CD1c-positive myeloid dendritic cell (primary cell): ENCODE results near the gene NUDT14.
A peak's percentile ranks its signal among the peaks of the same experiment; 100 is the strongest.

Source experiments
- DNase-seq: peaks from one replicate; pipeline ENCODE4 v3.0.0-alpha.2; 2016; ENCODE audit errors: extremely low spot score

The NUDT14 gene

GRCh38 chr14:105176513-105176912 is 4.6 kb downstream of the NUDT14 start:
- no peak for DNase-seq

DNA sequence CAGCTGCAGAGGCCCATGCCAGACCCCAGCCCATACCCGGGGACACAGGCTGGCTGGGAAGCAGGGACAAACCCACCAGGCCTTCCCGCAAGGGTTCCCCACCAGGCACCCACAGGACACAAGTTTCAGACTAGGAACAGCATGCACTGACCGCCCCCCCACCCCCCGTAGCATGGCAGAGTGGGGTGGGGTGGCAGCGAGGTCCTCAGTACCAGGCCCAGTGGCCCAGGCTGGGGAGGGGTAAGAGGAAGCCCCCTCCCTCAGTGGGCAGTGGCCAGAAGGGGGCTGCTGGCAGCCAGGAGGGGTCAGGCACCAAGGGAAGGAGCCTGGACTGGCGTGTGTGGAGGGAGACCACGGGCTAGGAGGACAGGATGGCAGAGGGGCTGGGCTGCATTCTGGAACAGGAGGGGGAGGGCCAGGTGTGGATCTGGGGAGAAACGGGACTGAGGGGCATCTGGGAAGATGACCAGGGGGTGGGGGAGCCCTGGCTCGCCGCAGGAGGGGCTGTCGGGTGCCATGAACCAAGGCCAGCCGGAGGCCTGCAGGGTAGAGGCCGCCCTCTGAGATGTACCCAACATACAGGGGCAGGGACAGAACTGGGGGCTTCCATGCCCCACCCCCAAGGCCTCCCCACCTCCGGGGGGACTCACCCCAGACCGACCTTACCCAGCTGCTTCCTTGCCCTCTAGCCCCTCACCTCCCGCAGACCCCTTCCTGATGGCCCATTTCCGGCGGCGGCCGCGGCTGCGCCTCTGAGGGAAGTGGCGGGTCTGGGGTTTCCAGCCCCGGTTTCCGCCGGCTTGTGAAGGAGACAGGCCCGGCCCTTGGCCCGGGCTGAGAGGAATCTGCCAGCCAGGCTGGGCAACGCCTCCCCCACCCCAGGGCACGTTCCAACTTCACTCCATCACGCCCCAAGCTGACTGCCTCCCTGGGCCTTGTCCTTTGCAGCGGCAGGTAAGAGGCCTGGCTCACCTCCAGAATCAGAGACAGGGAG is 6.9 kb downstream of the NUDT14 start:
- DNase-seq = no peak

DNA sequence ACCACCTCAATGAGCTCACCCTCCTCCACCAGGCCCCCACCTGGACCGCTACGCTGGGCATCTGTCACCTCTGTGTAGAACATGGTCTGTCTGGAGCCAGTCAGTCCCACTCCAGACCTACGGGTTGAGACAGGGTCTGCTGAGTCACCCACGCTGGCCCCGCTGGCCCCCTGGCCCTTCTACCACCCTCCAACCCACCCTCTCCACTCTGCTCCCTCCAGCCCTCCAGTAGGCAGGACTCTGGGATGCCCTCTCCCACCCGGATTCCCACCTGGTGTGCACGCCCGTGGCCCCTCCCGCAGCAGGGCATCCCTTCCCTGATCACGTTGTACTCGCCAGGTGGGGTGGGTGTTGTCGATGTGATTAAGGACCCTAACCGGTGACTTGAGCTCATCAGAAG is 8.0 kb downstream of the NUDT14 start:
- DNase-seq = no peak

DNA sequence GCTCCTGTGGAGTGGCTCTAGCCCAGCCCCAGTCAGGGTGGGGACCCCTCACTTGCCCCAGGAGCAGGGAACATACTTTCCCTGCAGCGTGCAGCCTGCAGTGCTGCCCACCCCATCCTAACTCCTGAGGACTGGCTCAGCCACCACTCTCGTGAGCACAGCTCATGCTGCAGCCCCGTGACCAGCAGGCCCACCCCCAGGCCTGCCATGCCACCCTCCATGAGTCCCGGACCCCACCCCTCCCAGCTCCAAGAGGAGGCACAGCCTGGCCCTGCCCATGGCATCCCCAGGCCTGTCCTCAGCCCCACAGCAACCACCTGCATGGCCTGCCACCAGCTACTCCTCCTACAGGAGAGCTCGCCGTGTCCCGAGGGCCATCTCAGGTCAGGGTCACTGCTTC is 8.6 kb downstream of the NUDT14 start:
- DNase-seq = no peak

DNA sequence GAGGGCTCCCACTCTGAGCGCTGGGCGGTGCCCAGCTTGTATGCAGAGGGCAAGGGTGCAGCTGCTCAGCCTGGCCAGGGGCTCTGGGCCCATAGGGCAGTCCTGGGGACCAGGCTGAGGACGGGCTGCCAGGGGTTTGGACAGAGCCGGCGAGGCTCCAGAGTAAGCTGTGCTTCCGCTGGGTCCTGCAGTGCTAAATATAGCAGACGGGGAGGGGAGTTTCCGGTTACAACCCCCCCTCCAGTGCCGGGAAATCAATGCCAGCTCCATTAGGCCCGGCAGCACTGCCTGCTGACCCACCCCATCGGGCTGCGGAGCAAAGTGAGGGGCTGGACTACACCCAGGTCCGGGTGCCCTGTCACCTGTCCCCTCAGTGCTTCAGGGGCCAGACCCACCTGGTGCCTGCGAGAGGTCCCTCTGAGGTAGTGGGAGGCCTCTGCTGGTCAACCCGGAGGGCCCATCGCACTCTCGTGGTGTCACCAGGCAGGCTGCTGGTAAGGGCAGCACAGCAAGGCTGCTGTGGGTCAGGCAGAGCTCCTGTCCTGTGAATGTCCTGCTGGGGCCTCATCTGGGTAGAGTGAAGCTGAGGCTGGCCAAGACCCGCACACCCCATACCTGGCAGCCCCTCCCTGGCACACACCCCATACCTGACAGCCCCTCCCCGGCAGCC is 10.0 kb downstream of the NUDT14 start:
- DNase-seq = no peak

DNA sequence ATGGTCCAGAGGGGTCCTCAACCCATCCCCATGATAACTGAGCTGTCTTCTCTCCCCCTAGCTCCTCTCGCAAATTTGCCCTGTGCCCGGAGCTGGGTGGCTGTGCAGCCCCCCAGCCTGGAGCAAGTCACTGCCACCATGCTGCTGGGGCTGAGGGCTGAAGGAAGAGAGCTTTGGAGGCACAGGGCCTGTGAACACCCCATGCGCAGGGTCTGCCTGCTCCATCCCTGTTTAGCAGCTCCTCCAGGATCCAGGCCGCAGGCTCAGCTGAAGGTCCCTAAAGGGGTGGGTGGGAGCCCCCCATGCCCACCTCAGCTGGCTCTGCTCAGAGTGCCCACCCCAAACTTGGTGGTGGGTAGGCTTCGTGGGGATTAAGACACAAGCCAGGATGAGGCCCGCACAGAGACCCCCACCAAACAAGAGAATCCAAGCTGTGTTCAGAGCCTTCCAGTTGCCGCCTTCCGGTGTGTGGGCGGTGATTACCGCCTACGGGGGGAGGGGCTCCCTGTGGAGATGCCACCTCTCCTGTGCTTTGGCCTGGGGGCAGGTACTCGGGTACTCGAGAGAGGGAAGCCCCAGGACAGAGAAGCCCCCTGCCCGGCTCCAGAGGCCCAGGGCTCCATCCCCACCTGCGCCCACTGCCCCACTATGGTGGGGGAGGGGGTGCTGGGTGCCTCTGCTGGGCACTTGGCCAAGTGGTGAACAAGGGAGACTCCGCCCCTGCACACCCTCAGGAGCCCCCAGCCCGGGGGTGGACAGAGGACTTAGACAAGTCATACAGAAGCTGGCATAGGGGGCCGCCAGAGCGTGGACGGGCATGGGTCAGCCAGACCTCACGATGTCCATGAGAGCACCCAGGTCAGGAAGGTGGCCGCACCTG is 11.1 kb downstream of the NUDT14 start:
- no peak for DNase-seq

DNA sequence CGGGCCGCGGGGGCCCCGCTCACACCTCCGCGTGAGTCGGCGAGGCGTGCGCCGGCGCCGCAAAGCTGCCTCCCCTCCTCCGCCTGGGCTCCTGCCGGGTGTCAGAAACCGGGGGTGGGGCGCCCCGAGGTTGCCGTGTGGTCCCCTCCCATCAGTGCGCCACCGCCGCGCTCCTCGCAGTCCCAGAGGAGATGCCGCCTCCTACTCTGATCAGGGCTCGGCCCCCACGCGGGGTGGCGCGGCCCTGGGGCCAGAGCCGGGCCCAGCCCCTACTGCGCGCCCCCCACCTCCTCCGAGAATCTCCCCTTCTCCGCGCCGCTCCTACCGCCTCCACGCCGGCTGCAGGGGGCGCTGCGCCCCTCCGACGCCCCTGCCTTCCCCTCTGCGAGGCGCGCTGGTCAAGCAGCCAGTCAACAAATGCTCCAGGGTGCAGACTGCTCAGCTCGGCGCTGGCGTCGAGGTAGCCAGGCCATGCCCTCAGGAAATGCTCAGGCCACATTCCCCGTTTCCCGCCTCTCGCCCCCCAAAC is 12.1 kb downstream of the NUDT14 start:
- no peak for DNase-seq

DNA sequence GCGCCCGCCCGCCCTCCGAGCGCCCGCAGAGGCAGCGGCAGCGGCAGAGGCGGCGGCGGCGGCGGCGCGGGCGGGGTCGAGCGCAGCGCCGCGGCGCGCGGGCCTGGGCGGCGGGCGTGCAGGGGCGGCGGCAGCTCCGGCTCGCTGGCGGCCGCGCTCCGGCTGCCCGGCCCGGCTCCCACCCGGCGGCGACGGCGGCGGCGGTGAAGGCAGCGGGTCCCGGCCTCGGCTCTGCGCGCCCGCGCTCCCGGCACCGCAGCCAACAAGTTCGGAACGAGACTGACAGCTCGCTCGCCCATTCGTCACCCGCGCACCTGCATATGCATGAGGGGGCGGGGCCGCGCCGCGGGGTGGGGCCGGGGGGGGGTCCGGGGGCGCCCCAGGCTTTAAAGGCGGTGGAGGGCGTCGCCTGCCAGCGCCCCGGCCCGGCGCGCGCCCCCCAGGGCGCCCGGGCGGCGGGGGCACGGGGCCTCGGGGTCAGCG is 12.6 kb downstream of the NUDT14 start, which contains the start of gene JAG2:
TSS of gene JAG2 (minus strand) at position 281 of the 483 bp plus-strand sequence. CDS start 356 bp downstream, outside the sequence.
- DNase-seq = peak; percentile 28

GRCh38 chr14:105168093-105168420 is 13.1 kb downstream of the NUDT14 start:
- DNase-seq = no peak

DNA sequence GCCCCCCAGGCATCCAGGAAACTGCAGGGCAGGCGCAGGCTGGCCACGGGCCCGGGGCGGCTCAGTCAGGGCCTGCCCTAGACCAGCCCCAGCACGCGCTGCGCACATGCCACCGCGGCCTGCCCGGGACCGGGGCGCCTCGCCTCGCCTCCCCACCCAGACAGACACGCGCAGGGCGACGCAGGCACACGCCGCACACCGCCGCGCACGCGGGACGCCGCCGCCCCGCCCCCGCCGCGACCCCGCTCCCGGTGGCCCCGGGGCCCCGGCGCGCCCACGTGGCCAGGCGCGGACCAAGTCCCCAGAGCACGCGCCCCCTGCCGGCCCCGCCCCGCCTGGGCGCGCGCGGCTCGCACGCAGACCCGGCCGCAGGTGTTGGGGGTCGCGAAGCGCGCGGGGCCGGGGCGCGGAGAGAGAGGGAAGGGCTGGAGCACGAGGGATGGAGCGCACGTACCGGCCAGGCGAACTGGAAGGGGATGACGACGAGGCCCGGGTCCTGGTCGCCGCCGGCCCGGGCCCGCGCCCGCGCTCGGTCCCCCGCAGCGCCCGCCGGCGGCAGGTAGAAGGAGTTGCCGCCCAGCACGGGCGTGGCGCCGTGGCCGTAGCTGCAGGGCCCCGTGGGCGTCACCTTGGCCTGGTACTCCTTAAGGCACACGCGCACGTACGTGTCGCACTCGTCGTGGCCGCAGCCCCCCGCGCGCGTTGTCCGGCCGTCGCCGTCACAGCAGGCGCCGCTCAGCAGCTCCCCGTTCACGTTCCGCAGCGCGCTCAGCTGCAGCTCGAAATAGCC is 13.6 kb downstream of the NUDT14 start:
- no peak for DNase-seq

DNA sequence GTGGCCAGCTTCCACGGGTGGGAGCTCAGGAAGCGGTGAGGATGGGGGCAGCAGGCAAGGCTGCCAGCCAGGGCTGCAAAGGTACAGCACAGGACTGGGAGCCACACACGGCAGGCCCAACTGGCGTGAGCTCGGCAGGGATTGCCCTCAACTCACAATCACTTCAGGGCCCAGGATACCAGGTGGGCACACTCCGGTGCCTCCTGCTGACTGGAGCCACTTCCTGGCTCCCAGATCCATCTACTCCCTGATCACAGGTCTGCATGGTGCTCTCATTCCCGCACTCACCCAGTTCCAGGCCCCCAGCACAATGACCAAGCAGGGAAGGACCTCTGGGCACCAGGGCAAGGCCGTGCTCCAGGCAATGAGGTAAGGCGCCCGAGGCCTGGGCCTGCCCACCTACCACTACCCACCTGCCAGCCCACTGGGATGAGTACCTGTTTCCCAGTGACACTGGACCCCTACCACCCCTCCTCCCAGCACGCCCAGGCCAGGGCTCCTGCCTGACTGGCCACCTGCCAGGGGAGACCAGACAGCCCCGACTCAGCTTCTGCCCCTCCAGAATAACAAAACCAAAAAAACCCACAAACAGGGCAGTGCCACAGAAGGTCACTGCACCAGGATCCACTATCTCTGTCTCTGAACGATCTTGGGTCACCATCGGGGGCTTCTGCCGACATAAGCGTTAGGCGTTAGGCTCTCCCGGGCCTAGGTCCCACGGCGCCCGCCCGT is 14.4 kb downstream of the NUDT14 start:
- DNase-seq = no peak

DNA sequence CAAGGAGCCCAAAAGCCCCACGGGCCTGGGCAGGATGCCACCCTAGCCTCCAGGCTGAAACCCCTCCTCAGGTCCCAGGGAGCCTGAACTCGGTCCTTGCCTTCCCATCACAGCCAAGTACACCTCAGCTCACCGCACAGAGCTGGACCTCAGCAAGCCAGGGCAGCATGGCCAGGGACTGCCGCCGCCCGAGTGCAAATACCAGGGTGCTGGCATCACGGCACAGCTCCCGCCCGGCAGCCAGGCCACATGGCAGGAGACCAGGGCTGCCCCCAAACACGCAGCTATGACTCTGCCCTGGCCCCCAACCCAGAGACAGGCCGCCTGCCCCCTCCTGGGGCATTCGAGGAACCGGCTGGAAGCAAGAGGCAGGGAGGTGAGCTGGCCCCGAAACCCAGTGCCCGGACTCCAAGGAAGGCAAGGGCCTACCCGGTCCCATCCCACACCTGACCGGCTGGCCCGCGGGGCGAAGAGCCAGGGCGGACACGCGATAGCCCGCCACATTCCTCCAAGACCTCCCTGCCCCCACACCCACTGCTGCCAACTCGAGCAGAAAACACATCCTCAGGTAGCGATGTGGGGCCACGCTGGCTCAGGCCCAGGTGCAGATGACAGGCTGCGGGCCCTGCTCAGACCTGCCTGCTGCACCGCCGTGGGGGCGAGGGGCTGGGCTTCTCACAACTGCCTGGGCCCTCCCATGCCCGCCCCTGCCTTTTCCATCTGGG is 15.2 kb downstream of the NUDT14 start:
- no peak for DNase-seq

- no peak for DNase-seq
These were observed 15.9 kb downstream of the NUDT14 start for GRCh38 chr14:105165134-105165704.

GRCh38 chr14:105163040-105163742 is 17.9 kb downstream of the NUDT14 start:
- no peak for DNase-seq

DNA sequence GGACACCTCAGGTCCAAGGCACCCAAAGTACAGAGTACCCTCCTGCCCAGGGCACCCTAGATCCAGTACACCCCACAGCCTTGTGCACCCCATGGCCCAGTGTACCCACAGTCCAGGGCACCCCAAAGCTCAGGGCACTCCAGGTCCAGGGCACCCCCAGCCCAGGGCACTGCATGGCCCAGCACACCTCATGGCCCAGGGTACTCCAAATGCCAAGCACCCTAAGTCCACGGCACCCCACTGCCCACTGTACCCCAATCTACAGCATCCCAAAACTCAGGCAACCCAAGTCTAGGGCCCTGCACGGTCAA is 18.5 kb downstream of the NUDT14 start:
- no peak for DNase-seq

DNA sequence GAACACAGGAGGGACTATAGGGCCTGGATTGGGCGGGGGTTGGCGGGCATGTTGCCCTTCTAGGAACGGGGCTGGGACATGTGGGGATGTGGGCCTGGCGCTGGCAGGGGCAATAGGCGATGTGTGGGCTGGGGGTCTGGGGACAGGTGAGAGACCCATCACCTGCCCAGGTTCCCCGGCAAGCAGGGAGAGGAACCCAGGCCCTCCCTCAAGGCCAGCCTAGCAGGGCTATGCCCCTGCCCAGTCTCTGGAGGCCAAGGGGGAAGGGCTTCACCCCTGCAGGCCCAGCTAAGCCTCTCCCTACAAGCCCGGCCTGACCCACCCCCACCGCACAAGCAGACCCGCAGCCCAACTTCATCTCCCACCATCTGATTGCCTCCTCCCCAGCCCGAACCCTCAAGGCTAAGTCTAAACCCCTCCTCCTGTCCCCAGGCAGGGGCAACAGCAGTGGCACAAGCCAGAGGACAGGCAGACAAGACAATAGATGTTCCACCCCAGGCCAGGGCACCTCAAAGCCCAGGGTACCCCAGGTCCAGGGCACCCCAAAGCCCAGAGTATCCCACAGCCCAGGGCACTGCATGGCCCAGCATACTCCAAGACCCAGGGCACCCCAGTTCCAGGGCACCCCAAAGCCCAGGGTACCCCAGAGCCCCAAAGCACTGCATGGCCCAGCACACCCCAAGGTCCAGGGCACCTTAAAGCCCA is 19.0 kb downstream of the NUDT14 start:
- no peak for DNase-seq

DNA sequence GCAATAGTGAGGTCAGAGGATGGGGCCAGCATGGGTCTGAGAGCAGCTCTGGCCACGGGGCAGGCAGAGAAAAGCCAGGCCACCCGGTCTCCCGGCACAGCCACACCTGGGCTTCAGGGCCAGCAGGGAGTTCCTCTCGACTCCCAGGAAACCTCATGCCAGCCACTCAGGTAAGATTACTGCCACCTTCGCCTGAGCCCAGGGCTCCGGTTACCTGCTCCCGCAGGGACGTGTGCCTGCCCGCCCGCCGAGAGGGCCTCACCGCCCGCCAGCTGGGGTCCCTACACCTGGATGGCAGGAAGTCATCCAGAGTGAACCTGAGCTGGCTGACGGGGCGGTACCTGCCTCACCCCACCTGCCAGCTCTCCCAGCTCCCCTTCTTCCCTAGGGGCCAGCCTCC is 19.8 kb downstream of the NUDT14 start:
- no peak for DNase-seq

- no peak for DNase-seq
These were observed 20.3 kb downstream of the NUDT14 start for GRCh38 chr14:105160776-105161175.
